MM.1S (cell line): Measurements from ENCODE around the gene KCNH2.
"Not testable (repeated sequence)": the region's sequence is repeated elsewhere in the genome, so short reads cannot be mapped to it uniquely, and the experiment has no call there.

Experiments
- DNase-seq: peaks from one replicate; pipeline ENCODE4 v3.0.0-alpha.2; 2015
- H2AFZ ChIP-seq: fragments of 300-600 bp; sonication (generic); 2 replicates; pipeline ENCODE4 v1.6.0; 2016; ENCODE audit warnings: antibody characterized with exemption, low read length
- H3F3A ChIP-seq: fragments of 300-600 bp; sonication (generic); 2 replicates; pipeline ENCODE4 v1.6.1; 2016; ENCODE audit warnings: mild to moderate bottlenecking, antibody characterized with exemption, low read length, moderate library complexity, mixed read lengths; ENCODE audit not compliant: insufficient read depth
- H3K27ac ChIP-seq: fragments of 300-600 bp; sonication (generic); 2 replicates; pipeline ENCODE4 v1.5.1; 2016; ENCODE audit warnings: mild to moderate bottlenecking, low read length
- H3K27me3 ChIP-seq: fragments of 300-600 bp; sonication (generic); replicated peaks from 2 replicates; pipeline ENCODE4 v1.6.0; 2016; ENCODE audit warnings: low read length; ENCODE audit not compliant: insufficient read depth
- H3K36me3 ChIP-seq: fragments of 300-600 bp; sonication (generic); replicated peaks from 2 replicates; pipeline ENCODE4 v1.6.1; 2016; ENCODE audit warnings: mild to moderate bottlenecking, low read length, mixed read lengths; ENCODE audit not compliant: insufficient read depth
- H3K4me1 ChIP-seq: fragments of 300-600 bp; sonication (generic); 2 replicates; pipeline ENCODE4 v1.6.1; 2016; ENCODE audit warnings: low read length, mixed read lengths
- H3K4me2 ChIP-seq: fragments of 300-600 bp; sonication (generic); 2 replicates; pipeline ENCODE4 v1.6.0; 2016; ENCODE audit warnings: low read depth, low read length
- H3K4me3 ChIP-seq: fragments of 300-600 bp; sonication (generic); 2 replicates; pipeline ENCODE4 v1.5.1; 2016; ENCODE audit warnings: low read length, mixed read lengths
- H3K79me2 ChIP-seq: fragments of 300-600 bp; sonication (generic); 2 replicates; pipeline ENCODE4 v1.6.1; 2016; ENCODE audit warnings: mixed run types, low read length, mixed read lengths
- H3K9ac ChIP-seq: fragments of 300-600 bp; sonication (generic); 2 replicates; pipeline ENCODE4 v1.6.1; 2016; ENCODE audit warnings: low read length, mixed read lengths
- H3K9me2 ChIP-seq: fragments of 300-600 bp; sonication (generic); replicated peaks from 2 replicates; pipeline ENCODE4 v1.6.1; 2016; ENCODE audit warnings: mild to moderate bottlenecking, low read length, mixed read lengths; ENCODE audit not compliant: insufficient read depth
- H3K9me3 ChIP-seq: fragments of 300-600 bp; sonication (generic); replicated peaks from 2 replicates; pipeline ENCODE4 v1.6.1; 2016; ENCODE audit warnings: mild to moderate bottlenecking, low read length, mixed read lengths; ENCODE audit not compliant: insufficient read depth
- H4K20me1 ChIP-seq: fragments of 300-600 bp; sonication (generic); 2 replicates; pipeline ENCODE4 v1.6.1; 2016; ENCODE audit warnings: mild to moderate bottlenecking, low read length, moderate library complexity, mixed read lengths; ENCODE audit not compliant: insufficient read depth
- CTCF ChIP-seq: fragments of 300-600 bp; sonication (generic); IDR thresholded peaks from 2 replicates; pipeline ENCODE4 v1.5.1; 2016; ENCODE audit warnings: antibody characterized with exemption, low read length, mixed read lengths
- EZH2 ChIP-seq: fragments of 300-600 bp; sonication (generic); optimal IDR thresholded peaks from 2 replicates; pipeline ENCODE3; 2017; ENCODE audit warnings: low read depth, mild to moderate bottlenecking, antibody characterized with exemption, low read length, mixed read lengths
- EZH2phosphoT487 ChIP-seq: fragments of 300-600 bp; sonication (generic); IDR thresholded peaks from 2 replicates; pipeline ENCODE4 v1.6.1; 2018; ENCODE audit warnings: antibody characterized with exemption, low read length

KCNH2 gene

GRCh38 chr7:150911590-150912267, 66.4 kb downstream of the KCNH2 start:
- no peak overlapping the region for H3K4me3 ChIP-seq
- no peaks in the 10 kb centered on the region for H4K20me1 ChIP-seq
- no peak overlapping the region for H2AFZ ChIP-seq
- H3K27me3 ChIP-seq, result no peaks in the 10 kb centered on the region; the same call in 1 of the 2 replicates
- H3K36me3 ChIP-seq, result no peaks in the 10 kb centered on the region
- DNase-seq, result no peak
- H3K27ac ChIP-seq, result no peak overlapping the region
- H3K9me2 ChIP-seq, result no peaks in the 10 kb centered on the region
- TF ChIP-seq EZH2phosphoT487, result no peak
- TF ChIP-seq EZH2, result no peak
- TF ChIP-seq CTCF, result no peak
- H3K4me2 ChIP-seq, result no peak overlapping the region
- no peaks in the 10 kb centered on the region for H3K9me3 ChIP-seq
- no peak overlapping the region for H3K9ac ChIP-seq
- H3K4me1 ChIP-seq, result no peaks in the 10 kb centered on the region
- H3K79me2 ChIP-seq, result no peaks in the 10 kb centered on the region
- H3F3A ChIP-seq, result no peaks in the 10 kb centered on the region

- Histone ChIP-seq H3K9me3 (no peaks in the 10 kb centered on the region), H4K20me1 (no peaks in the 10 kb centered on the region), H3F3A (no peaks in the 10 kb centered on the region), H3K27ac (no peak overlapping the region), H3K9me2 (no peaks in the 10 kb centered on the region), H3K4me2 (no peak overlapping the region), H3K4me1 (no peaks in the 10 kb centered on the region), H3K9ac (no peak overlapping the region), H3K27me3 (no peaks in the 10 kb centered on the region; the same call in 1 of the 2 replicates), H2AFZ (no peak overlapping the region), H3K79me2 (no peaks in the 10 kb centered on the region), H3K36me3 (no peaks in the 10 kb centered on the region), H3K4me3 (no peak overlapping the region)
- no peak for DNase-seq
- TF ChIP-seq EZH2 (no peak), CTCF (no peak), EZH2phosphoT487 (no peak)
Measured at GRCh38 chr7:150910996-150911422, 67.1 kb downstream of the KCNH2 start.

- H3K9me2 ChIP-seq, H3K27me3 ChIP-seq, H3K4me1 ChIP-seq, H2AFZ ChIP-seq, H3K27ac ChIP-seq, DNase-seq, H3K4me3 ChIP-seq, H3K4me2 ChIP-seq, H3F3A ChIP-seq, H3K79me2 ChIP-seq, H3K9ac ChIP-seq, H3K9me3 ChIP-seq, H4K20me1 ChIP-seq, H3K36me3 ChIP-seq: not testable (repeated sequence)
Measured at GRCh38 chr7:150910305-150910995, 67.7 kb downstream of the KCNH2 start.
